ENCODE results near the gene DGKH. TPM values are rescaled to one million over a fixed set of nuclear protein-coding genes. Genes with fewer than 3 reads are reported as not detected.

Gene DGKH
- total RNA-seq, 2 donors from 2014 or later: 4.6 to 8.9 TPM

DNA sequence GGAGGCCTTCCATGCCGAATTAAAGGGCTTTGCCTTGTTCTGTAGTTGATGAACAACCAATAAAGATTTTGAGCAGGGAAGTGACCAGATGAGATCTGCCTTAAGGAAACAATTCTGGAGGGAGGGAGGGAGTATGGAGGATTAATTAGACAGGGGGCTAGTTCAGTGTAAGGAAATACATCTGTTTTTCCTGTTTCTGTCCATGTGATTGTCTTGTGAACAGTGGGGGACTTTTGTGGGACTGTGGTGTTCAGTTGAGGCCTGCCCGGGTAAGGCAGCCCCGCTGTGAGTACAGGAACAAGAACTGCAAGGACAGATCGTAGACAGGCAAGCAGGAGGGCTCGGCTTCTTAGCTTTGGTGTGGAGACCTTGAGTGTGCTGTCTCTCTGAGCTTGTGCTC, 59.0 kb downstream of the DGKH start:
- H3K9me3 ChIP-seq: no peaks in the 10 kb centered on the region
- H3K4me1 ChIP-seq (replicated peaks): no peaks in the 10 kb centered on the region
- TF ChIP-seq POLR2AphosphoS5 (IDR thresholded peaks at IDR 0.05): no peak
- TF ChIP-seq CTCF (IDR thresholded peaks at IDR 0.05): no peak
- no peak for TF ChIP-seq POLR2A (IDR thresholded peaks at IDR 0.05)
- H3K36me3 ChIP-seq: no peaks in the 10 kb centered on the region
- DNase-seq (ENCODE audit: low spot score): no peak
- 87% methylated on average over 5 of the region's 5 CpGs for WGBS
- H3K27ac ChIP-seq: no peak overlapping the region
- no peak overlapping the region for H3K4me3 ChIP-seq
- H3K27me3 ChIP-seq (replicated peaks; ENCODE audit: insufficient read depth): no peaks in the 10 kb centered on the region
- intact Hi-C loops (cut with DNase I): no loop called here

DNA sequence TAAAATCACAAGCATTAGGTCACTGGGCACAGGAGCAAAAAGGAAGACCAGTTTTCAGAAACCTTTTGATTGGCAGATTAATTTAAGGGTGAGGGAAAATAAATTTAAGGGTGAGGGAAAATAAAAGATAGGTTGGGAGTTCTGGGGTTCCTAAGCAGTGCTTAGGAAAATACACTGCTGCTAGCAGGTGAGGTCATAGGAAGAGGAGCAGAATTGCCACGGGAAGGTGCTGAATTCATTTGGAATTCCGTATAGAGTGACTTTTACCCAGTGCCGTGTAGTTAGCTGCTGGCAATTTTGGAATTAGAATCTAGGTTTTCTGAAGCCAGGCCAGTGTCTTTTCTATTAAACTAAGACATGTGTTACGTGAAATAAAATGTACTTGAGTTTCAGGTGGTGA, 59.8 kb downstream of the DGKH start:
- WGBS: 95% methylated on average over 4 of the region's 4 CpGs
- TF ChIP-seq CTCF (IDR thresholded peaks at IDR 0.05) (no peak), POLR2AphosphoS5 (IDR thresholded peaks at IDR 0.05) (no peak), POLR2A (IDR thresholded peaks at IDR 0.05) (no peak)

GRCh38 chr13:42109957-42110356, 61.5 kb downstream of the DGKH start:
- intact Hi-C loops (cut with DNase I): loop anchor here (2.0 to 10.0 kb wide), 2 partner anchors 441 to 725 kb away; no protein-coding TSS in a partner anchor
- TF ChIP-seq POLR2AphosphoS5 (IDR thresholded peaks at IDR 0.05) (no peak), POLR2A (IDR thresholded peaks at IDR 0.05) (no peak)
- H3K36me3 ChIP-seq: no peaks in the 10 kb centered on the region
- H3K4me3 ChIP-seq: no peak overlapping the region
- WGBS: 98% methylated on average over 2 of the region's 2 CpGs
- H3K4me1 ChIP-seq (replicated peaks): no peaks in the 10 kb centered on the region
- no peak overlapping the region for H3K27ac ChIP-seq
- no peaks in the 10 kb centered on the region for H3K9me3 ChIP-seq
- DNase-seq (ENCODE audit: low spot score): no peak
- H3K27me3 ChIP-seq (replicated peaks; ENCODE audit: insufficient read depth): no peaks in the 10 kb centered on the region

More for the DNA sequence above, 59.8 kb downstream of the DGKH start:
- Histone ChIP-seq H3K4me1 (replicated peaks) (no peaks in the 10 kb centered on the region), H3K36me3 (no peaks in the 10 kb centered on the region), H3K27me3 (replicated peaks; ENCODE audit: insufficient read depth) (no peaks in the 10 kb centered on the region), H3K9me3 (no peaks in the 10 kb centered on the region), H3K27ac (no peak overlapping the region), H3K4me3 (no peak overlapping the region)
- DNase-seq (ENCODE audit: low spot score): no peak
- intact Hi-C loops (cut with DNase I): no loop called here

DNA sequence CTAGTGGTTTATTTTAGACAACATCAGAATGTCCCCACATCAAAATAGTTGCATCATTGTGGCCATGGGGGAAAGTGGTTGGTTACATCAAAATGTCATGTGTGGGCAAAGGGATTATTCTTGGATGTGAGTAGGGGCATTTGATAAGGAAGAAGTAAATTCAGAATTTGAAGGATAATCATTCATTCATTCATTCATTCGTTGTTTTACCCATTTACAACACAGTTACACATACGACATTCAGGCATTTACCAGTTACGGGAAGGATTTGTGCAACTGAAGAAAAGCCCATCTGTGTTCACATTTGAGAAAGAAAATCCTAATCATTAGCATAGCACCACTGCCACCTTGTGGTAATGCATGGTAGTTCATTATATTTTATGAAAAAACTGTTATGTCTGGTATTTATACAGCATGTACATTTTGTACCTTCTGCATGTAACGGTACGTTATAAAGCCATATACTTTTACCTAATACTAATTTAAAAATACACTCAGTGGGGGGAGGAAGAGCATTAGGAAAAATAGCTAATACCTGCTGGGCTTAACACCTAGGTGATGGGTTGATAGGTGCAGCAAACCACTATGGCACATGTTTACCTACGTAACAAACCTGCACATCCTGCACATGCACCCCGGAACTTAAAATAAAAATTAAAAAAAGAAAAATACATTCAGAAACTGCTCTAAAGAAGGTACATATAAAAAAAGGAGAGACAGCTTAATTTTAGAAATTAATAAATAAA, 62.1 kb downstream of the DGKH start:
- Histone ChIP-seq H3K9me3 (no peaks in the 10 kb centered on the region), H3K4me3 (no peak overlapping the region), H3K27me3 (replicated peaks; ENCODE audit: insufficient read depth) (no peaks in the 10 kb centered on the region), H3K27ac (no peak overlapping the region), H3K4me1 (replicated peaks) (no peaks in the 10 kb centered on the region), H3K36me3 (no peaks in the 10 kb centered on the region)
- intact Hi-C loops (cut with DNase I): loop anchor here (2.0 to 10.0 kb wide), 2 partner anchors 442 to 726 kb away; no protein-coding TSS in a partner anchor
- WGBS: 18% methylated on average over 7 of the region's 7 CpGs
- peak; percentile 44 for DNase-seq (ENCODE audit: low spot score)
- peak; percentile 33 for TF ChIP-seq POLR2AphosphoS5 (IDR thresholded peaks at IDR 0.05)
- TF ChIP-seq CTCF (IDR thresholded peaks at IDR 0.05): peak; percentile 85 to 96 (median 91)
- TF ChIP-seq POLR2A (IDR thresholded peaks at IDR 0.05): no peak

DNA sequence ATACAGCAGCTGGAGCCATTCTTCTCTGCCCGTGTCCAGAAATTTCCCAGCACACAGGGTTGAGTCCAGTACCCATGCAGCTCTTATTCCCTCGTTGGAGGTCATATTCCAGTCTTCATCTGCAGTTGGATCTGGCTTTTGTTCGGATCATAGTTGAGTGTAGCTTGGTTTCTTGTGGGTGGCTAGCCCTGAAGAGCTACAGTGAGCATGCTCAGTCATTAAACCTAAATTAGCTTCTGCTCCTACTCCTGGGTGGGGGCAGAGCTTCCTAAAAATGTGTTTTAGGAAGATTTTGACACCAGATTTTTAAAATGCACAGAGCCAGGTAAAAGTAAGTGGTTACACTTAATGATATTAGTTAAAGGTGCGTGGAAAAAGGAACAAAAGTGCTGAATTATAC, 64.4 kb downstream of the DGKH start:
- H3K36me3 ChIP-seq: no peaks in the 10 kb centered on the region
- no peak overlapping the region for H3K4me3 ChIP-seq
- TF ChIP-seq POLR2AphosphoS5 (IDR thresholded peaks at IDR 0.05) (no peak), CTCF (IDR thresholded peaks at IDR 0.05) (no peak)
- H3K4me1 ChIP-seq (replicated peaks): no peaks in the 10 kb centered on the region
- H3K27me3 ChIP-seq (replicated peaks; ENCODE audit: insufficient read depth): no peaks in the 10 kb centered on the region
- H3K27ac ChIP-seq: no peak overlapping the region
- no peak for DNase-seq (ENCODE audit: low spot score)
- 60% methylated on average over 4 of the region's 4 CpGs for whole genome bisulfite sequencing
- no peaks in the 10 kb centered on the region for H3K9me3 ChIP-seq
- intact Hi-C loops (cut with DNase I): loop anchor here (10.0 kb wide), 1 partner anchor 728 kb away; no protein-coding TSS in a partner anchor

Data from prostate gland (tissue), 2 donors.